ENCODE results near the gene ITPKC.

ITPKC gene

DNA sequence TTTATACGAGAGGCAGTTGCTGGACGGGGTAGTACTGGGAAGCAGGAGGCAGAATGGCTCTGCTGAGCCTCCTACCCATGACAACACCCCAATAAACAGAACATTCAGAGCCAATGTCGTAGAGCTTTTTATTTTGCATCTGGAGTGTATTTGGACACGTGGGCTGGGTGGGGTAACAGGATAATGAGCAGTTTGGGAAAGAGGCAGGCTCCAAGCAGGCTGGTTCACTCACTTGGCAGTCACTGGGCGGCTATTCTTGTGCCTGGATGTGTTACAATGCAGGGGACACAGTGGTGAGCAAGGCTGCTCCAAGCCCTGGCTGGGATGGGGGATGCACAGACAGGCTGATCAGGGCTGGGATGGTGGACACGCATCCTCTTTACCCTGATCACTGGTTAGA, 23.8 kb downstream of the ITPKC start:
- DNase-seq (ENCODE audit: low read depth in 2 of 2) = no peak

DNA sequence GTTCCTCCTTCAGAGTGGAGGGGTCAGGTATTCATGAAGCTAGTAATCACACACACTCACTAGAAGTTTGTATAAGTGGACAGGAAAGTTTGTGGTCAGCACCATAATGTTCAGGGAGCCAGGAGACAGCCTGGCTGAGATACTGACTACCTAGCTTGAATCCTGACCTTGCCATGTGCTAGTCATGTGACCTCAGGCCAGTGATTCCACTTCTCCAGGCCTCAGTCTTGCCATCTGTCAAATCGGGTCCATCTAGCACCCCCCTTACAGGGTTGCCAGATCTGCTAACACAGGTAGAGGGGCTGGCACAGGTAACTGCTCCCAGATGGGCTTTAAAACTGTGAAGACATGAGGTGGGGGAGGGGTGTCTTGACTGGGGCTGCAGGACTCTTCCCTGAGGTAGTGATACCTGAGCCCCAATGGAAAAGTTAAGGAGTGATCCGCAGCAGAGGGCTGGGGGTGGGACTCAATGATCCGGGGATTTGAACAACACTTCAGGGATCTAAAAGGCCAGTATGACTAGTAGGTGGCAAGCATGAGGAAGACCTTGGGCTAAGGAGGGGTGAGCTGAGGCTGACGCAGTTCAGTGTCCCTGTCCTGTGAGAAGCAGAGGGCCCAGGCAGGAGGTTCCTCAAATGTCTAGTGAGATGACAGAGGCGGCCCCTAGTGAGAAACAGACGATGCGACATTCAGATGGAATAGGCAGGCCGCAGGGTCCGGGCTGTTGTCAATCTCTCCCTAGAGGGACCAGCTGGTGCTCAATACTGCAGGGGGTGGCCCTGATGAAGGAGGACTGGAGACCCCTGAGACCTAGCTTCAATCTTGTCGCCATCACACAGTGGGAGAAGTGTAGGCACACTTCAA, 24.8 kb downstream of the ITPKC start:
- no peak for DNase-seq (ENCODE audit: low read depth in 2 of 2)

DNA sequence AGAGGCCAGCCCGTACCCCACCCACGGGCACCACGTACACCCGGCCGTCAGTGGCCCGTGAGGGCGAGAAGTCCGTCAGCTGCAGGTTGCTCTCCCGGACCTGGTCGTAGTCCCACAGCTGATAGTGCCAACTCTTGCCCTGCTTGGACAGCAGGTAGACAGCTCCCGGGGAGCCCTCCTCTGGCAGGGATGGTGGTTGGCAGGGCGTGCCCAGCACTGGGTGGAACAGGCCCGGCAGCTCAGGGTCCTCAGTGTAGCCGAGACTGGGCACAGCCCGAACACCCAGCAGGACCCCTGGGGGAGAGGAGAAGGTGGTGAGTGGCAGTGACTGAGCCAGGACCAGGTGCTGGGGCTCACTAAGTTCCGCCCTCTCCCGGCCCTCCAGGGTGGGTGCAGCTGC, 25.6 kb downstream of the ITPKC start:
- DNase-seq (ENCODE audit: low read depth in 2 of 2) = no peak

DNA sequence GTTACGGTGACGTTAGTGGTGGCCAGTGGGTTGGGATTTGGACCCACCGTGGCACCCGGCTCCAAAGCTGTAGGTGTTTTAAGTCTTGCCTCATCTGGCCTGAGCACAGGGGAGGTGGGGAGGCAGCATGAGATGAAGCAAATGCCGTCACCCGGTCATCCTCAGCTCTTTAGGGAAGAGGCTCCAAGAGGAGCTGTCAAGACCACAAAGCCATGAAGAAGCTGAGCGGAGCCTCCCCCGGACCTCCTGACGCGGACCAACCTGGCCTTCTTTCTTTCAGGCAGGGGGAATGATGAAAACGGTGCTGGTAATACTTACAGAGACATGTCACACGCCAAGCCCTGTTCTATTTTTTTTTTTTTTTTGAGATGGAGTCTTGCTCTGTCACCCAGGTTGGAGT, 26.0 kb downstream of the ITPKC start:
- no peak for DNase-seq (ENCODE audit: low read depth in 2 of 2)

DNA sequence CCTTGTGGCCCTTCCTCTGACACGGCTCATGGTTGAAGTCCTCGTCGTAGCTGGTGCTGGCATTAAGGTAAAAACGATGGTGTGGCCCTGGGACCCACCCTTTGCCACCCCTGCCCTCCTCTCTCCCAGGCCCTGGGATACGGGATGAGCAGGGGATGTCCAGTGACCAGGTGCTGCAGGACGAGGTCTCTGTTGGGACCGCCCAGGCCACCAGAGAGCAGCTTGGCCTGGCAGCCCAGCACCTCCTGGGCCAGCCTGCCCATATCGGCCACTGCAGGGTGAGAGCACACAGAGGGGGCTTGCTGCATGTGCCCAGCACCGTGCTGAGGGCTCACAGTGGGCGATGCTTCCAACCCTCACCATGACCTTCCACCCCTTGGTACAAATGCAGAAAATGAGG, 27.0 kb downstream of the ITPKC start:
- DNase-seq (ENCODE audit: low read depth in 2 of 2) = no peak

DNA sequence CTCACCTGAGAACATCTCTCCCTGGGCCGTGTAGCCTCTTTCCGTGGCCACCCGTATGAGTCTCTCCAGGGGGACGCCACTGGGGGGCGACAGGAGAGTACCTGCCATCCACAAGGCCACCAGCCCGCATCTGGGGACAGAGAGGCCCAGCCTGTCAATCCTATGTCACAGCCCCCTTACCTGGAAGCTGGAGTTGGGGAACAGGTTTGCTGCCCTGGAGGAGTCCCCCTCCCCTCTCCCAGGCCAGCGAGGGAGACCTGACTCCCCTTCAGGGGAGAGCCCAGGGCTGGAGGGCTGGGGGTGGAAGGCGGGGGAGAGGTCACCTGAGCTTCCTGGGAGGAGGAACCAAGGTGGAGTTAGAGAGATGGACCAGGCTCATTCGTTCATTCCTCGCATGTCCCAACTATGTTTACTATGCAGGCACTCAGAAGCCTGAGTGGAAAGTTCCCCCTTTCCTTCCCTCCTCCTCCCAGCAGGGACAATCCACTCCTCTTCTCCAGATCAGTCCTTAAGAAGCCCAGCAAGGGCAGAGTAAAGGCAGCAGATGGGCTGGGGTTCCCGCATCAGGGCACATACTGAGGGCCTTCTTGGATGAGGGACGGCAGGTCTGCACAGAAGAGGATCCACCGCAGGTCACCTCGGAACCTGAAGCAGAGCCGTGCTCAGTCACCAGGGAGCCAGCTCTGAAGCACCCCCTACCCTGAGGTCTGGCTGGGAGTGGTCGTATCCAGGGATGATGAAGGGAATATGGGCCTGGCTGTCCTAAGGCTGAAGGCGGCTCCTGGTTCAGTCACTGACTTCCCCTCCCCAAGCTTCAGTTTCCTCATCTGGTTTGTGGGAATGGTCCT, 27.9 kb downstream of the ITPKC start:
- no peak for DNase-seq (ENCODE audit: low read depth in 2 of 2)

DNA sequence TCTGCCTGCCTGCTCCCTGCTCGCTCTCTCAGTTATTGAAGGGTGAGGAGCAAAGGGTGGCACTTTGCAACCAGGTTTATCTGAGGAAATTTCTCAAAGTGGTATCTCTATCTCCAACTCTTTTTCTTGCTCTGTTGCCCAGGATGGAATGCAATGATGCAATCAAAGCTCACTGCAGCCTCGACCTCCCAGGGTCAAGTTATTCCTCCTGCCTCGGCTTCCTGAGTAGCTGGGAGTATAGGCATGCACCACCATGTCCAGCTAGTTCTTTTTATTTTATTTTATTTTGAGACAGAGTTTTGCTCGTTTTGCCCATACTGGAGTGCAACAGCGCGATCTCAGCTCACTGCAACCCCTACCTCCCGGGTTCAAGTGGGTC, 28.5 kb downstream of the ITPKC start:
- no peak for DNase-seq (ENCODE audit: low read depth in 2 of 2)

DNA sequence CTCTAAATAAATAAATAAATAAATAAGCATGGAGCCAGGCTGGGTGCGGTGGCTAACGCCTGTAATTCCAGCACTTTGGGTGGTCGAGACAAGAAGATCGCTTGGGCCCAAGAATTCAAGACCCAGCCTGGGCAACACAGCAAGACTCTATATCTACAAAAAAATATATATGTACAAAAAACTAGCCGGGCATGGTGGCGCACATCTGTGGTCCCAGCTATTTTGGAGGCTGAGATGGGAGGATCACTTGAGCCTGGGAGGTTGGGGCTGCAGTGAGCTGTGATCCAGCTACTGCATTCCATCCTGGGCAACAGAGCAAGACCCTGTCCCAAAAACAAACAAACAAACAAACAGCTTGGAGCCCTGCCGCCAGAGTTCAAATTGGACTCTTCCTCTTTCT, 30.6 kb downstream of the ITPKC start:
- DNase-seq (ENCODE audit: low read depth in 2 of 2) = no peak

DNA sequence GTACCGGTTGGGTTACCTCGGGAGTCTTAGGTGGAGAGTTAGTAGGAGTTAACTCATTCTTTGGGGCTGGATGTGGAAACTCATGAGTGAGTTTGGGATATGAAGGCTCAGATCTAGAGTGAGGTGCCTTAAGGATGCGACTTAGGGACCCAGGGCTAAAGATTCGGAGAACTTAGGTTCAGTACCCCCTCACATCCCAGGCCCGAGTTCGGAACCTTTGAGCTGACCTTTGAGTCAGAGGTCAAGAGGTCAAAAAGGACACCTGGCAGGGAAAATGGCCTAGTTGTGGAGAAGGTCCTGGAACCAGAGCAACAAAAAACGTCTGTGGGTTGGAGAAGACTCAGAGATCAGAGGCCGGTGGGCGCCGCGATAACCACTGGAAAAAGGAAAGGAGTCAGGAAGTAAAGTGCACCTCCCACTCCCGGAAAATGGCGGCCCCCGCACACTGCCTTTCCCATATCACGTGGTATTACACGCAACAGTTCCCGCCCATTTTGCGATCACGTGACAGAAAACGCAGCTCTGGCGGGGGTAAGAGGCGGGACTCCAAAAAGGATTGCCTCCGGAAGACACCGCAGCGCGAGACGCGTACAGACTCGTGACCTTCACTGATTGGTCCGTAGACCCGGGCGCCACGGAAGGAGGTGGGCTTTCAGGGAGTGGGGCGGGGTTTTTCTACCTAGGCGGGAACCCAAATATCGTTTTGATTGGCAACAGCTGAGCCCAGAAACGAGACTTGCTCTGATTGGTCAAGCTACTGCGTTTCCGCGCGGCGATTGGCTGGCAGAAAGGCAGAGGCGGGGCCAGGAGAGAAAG, 33.4 kb downstream of the ITPKC start, which contains the start of gene ACTMAP:
Gene ACTMAP (minus strand): TSS at position 420 of the 816 bp plus-strand sequence. CDS start 674 bp downstream, outside the sequence.
- peak; percentile 99 for DNase-seq (ENCODE audit: low read depth in 2 of 2)

DNA sequence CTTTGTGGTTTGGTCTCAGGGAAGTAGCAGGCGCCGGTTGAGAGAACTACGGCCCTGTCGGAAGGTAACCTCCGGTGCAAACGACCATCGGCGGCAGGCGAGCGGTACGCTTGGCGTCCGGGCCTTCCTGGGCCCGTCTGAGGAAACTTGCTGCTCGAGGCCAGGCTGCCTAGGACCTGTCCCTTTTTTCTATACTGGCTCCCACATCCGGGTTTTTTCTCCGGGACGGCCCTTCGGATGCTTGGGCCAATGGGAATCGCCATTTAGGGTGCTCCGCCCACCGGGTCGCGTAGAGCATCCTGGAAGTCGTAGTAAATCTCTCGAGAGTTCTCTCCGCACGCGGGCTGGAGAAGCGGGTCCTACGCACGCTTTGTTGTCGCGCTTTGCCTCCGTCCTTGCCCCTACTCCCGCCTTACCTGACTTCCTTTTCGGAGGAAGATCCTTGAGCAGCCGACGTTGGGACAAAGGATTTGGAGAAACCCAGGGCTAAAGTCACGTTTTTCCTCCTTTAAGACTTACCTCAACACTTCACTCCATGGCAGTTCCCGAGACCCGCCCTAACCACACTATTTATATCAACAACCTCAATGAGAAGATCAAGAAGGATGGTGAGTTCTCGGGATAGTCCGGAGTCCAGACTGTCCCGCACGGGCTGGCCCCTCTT, 34.1 kb downstream of the ITPKC start, which contains the start of gene SNRPA:
Gene SNRPA (plus strand): TSS at position 330 of the 664 bp plus-strand sequence. CDS start 206 bp downstream, at position 536.
- peak; percentile 91 to 94 for DNase-seq (ENCODE audit: low read depth in 2 of 2)

DNA sequence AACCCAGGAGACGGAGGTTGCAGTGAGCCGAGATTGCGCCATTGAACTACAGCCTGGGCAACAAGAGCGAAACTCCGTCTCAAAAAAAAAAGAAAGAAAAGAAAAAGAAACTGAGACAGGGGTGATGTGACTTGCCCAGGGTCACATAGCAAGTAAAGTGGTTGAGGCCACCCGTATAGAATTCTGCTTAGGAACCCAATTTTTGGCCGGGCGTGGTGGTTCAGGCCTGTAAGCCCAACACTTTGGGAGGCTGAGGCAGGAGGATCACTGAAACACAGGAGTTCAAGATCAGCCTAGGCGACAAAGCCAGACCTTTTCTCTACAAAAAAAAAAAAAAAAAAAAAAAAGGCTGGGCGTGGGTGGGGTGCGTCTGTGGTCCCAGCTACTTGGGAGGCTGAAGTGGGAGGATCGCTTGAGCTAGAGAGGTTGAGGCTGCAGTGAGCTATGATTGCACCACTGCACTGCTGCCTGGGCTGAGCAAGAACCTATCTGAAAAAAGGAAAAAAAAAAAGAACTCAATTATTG, 35.4 kb downstream of the ITPKC start:
- DNase-seq (ENCODE audit: low read depth in 2 of 2) = no peak

DNA sequence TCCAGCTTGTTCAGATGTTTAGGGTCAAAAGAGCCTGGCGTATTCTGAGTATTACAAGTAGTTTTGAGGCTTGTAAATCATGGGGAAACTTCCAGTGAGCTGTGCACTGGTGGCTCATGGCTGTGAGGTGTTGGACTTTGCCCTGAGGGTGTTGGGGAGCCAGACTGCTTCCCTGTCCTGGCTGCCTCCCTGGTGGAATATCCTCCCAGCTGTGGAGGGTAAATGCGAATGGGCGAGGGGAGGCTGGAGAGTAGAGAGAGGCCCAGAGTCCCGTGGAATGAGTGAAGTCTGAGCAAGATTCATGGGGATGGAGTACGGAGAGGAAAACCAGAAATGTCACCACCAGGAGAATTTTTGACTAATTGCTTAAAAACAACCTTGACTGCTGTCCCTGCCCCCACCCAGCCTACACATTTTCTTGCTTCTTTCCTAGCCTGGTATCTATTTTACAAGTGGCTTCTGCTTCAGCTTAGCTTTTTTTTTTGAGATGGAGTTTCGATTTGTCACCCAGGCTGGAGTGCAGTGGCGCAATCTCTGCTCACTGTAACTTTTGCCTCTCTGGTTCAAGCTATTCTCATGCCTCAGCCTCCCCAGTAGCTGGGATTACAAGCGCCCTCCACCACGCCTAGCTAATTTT, 37.8 kb downstream of the ITPKC start:
- DNase-seq (ENCODE audit: low read depth in 2 of 2) = peak; percentile 58 to 61

DNA sequence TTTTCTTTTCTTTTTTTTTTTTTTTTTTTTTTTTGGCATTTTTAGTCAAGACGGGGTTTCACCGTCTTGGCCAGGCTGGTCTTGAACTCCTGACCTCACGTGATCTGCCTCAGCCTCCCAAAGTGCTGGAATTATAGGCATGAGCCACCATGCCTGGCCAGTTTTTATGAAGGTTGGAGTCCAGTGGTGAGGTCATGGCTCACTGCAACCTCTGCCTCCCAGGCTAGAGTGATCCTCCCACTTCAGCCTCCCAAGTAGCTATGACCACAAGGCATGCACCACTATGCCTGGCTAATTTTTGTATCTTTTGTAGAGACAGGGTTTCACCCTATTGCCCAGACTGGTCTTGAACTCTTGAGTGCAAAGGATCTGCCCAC, 38.3 kb downstream of the ITPKC start:
- DNase-seq (ENCODE audit: low read depth in 2 of 2) = no peak

DNA sequence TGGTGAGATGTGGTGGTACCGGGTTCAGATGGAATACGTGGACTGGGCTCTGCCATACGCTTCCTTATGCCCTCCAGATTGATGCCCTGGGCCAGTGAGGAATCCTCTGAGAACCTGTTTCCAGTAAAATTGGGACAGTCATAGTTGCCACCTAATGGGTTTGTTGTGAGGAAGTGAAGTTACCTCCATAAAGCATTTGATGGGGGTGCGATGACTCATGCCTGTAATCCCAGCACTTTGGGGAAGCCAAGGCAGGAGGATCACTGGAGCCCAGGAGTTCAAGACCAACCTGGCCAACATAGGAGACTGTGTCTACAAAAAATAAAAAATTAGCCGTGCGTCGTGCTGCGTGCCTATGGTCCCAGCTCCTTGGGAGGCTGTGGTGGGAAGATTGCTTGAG, 38.9 kb downstream of the ITPKC start:
- no peak for DNase-seq (ENCODE audit: low read depth in 2 of 2)

DNA sequence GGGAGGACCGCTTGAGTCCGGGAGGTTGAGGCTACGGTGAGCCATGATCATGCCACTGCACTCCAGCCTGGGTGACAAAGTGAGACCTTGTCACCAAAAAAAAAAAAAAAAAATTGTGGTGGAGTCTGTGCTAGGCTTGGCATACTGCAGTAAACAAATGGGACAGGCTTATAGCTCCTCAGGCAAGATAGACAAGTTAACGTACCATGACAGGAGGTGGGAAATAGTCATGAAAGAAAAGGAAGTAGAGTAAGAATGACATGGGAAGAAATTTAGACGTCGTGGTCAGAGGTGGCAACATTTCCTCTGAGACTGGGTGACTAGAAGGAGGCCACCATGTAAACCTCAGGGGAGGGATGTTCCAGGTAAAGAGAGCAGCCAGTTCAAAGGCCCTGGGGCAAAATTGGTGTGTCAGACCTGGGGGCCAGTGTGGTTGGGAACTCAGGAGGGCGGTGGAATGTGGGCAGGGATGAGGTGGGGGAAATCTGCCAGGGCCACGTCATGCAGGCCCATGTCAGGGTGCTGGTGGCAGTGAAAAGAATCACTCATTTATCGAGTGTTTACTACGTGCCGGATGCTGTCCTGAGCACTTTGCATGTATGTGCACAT, 39.7 kb downstream of the ITPKC start:
- DNase-seq (ENCODE audit: low read depth in 2 of 2) = peak; percentile 45 to 66

DNA sequence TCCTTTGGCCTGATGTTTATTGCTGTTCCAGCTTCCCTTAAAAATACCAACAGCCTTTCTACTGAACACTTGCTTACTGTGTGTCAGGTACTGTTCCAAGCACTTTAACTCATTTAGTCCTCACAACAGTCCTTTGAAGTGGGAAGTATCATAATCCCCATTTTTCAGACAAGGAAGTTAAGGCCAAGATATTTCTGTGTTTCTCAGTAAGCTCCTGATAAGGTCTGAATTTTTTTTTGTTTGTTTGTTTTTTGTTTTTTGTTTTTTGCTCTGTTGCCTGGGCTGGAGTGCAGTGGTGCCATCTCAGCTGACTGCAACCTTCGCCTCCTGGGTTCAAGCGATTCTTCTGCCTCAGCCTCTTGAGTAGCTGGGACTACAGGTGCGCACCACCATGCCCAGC, 41.6 kb downstream of the ITPKC start:
- DNase-seq (ENCODE audit: low read depth in 2 of 2) = no peak

DNA sequence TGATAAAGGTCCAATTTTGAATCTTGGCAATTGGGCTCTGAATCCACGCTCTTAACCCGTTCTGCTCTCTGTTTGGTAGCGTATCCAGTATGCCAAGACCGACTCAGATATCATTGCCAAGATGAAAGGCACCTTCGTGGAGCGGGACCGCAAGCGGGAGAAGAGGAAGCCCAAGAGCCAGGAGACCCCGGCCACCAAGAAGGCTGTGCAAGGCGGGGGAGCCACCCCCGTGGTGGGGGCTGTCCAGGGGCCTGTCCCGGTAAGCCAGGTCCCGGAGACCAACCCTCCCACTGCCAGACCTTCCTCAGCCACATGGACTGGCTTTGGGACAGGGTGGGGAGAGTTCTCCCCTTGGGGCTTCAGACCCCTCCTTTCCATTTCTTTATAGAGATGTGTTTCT, 42.4 kb downstream of the ITPKC start:
- no peak for DNase-seq (ENCODE audit: low read depth in 2 of 2)

DNA sequence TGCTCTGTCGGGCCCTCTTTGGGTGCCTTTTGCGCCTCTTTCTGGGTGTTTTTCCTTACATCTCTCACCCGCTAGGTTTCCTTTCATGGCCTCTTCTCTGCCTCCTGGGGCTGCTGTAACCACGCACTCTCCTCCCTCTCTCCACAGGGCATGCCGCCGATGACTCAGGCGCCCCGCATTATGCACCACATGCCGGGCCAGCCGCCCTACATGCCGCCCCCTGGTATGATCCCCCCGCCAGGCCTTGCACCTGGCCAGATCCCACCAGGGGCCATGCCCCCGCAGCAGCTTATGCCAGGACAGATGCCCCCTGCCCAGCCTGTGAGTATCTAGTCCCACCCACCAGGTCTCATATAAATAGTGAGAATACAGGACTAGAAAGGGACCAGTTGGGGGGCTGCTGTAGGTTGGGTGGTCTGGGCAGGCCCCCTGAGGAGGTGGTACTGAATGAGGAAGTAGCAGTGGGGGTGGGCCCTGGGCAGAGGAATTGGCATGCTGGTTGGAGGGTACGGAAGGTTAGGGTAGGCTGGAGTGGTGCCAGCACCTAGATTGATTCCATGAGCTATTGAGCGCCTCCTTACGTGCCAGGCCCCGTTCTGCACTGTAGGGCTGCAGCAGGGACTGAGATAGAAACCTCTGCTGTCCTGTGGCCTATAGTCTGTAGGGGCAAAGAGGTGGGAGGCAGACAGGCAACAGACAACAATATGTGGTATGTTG, 46.0 kb downstream of the ITPKC start:
- DNase-seq (ENCODE audit: low read depth in 2 of 2) = no peak

DNA sequence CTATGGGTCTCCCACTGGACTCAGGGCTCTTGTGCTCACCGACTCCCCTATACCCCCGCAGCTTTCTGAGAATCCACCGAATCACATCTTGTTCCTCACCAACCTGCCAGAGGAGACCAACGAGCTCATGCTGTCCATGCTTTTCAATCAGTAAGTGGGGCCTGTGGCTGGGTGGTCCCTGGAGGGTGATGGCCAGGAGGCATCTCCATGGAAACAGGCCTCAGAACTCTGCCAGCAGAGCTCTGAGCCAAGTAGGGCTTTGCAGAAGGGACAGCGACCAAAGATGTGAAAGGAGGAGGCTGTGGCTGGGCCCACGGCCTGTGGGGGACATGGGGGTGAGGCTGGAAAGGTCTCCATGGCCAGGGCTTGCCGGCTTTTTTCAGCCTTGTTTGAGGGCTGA, 46.6 kb downstream of the ITPKC start:
- DNase-seq (ENCODE audit: low read depth in 2 of 2) = no peak

DNA sequence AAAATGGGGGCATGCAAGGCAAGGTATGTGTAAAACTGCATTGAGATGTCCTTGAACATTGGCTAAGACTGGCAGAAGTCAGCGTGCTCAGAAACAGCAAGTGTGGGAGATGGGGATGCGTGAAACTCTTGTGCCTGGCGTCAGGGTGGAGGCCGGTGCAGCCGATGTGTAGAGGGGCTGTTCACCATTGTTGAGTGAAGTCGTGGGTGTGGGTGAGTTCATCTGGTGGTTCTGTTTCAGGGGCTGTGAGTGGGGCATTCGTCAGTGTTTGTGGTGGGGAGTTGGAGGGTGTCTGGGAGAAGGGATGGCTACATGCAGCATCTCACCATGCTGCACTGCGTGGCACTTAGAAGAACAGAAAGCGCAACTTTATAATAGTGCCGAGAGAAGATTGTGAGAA, 47.1 kb downstream of the ITPKC start:
- peak; percentile 39 to 62 for DNase-seq (ENCODE audit: low read depth in 2 of 2)

Data from stimulated activated CD8-positive, alpha-beta memory T cell treated with anti-CD3 and anti-CD28 coated beads, Interleukin-15, amount 100 ng/mL, for 48 hours (primary cell).